PC-3 (cell line): ENCODE results near the gene CDHR3. TPM values are rescaled to one million over a fixed set of nuclear protein-coding genes. Genes with fewer than 3 reads are reported as not detected.

ENCODE experiments used
- ATAC-seq: fragments of 200-7000 bp; cut with Tn5 transposase; 2 replicates; pipeline ENCODE4 v1.9.1; 2020; ENCODE audit warnings: mild to moderate bottlenecking, moderate library complexity
- BruUV-seq: library from RNA; stranded (reverse); fragments of 400-500 nt; replicated peaks from 2 replicates; lab custom pipeline; 2021; lab: Mats Ljungman, UMichigan
- CTCF ChIA-PET: fragments of 300-600 bp; sonication (Branson Sonifier 250); formaldehyde crosslinking; loops from one replicate; lab custom pipeline; 2022; ENCODE audit warnings: antibody characterized with exemption; lab: Charles Lee
- POLR2A ChIA-PET: fragments of 300-600 bp; sonication (Branson Sonifier 250); formaldehyde crosslinking; loops from one replicate; lab custom pipeline; 2022; ENCODE audit warnings: antibody characterized with exemption; ENCODE audit not compliant: unreplicated experiment; lab: Charles Lee
- DNase-seq: peaks from one replicate; pipeline ENCODE4 v3.0.0-alpha.2; 2015
- H2AFZ ChIP-seq: fragments of 300-600 bp; sonication (generic); 2 replicates; pipeline ENCODE4 v1.6.0; 2016; ENCODE audit warnings: antibody characterized with exemption, low read length
- H3F3A ChIP-seq: fragments of 300-600 bp; sonication (generic); one replicate; pipeline ENCODE4 v1.6.0; 2017; ENCODE audit warnings: antibody characterized with exemption, low read length, control low read depth, mild to moderate bottlenecking; ENCODE audit not compliant: unreplicated experiment
- H3K27ac ChIP-seq: fragments of 300-600 bp; sonication (generic); 2 replicates; pipeline ENCODE4 v1.5.1; 2016; ENCODE audit warnings: mild to moderate bottlenecking, low read length
- H3K27me3 ChIP-seq: fragments of 300-600 bp; sonication (generic); 2 replicates; pipeline ENCODE4 v1.6.1; 2016; ENCODE audit warnings: low read length, mixed read lengths
- H3K36me3 ChIP-seq: fragments of 300-600 bp; sonication (generic); 2 replicates; pipeline ENCODE4 v1.6.1; 2016; ENCODE audit warnings: low read depth, mixed run types, low read length, mixed read lengths
- H3K4me1 ChIP-seq: fragments of 300-600 bp; sonication (generic); 2 replicates; pipeline ENCODE4 v1.5.1; 2016; ENCODE audit warnings: low read length; ENCODE audit not compliant: insufficient read depth
- H3K4me2 ChIP-seq: fragments of 300-600 bp; sonication (generic); 2 replicates; pipeline ENCODE4 v1.6.0; 2016; ENCODE audit warnings: low read length
- H3K4me3 ChIP-seq: fragments of 300-600 bp; sonication (generic); 2 replicates; pipeline ENCODE4 v1.5.1; 2016; ENCODE audit warnings: mild to moderate bottlenecking, low read length, mixed read lengths
- H3K79me2 ChIP-seq: fragments of 300-600 bp; sonication (generic); 2 replicates; pipeline ENCODE4 v1.6.1; 2017; ENCODE audit warnings: low read length, mixed read lengths
- H3K9ac ChIP-seq: fragments of 300-600 bp; sonication (generic); 2 replicates; pipeline ENCODE4 v1.6.0; 2016; ENCODE audit warnings: mild to moderate bottlenecking, low read length
- H3K9me2 ChIP-seq: fragments of 300-600 bp; sonication (generic); replicated peaks from 2 replicates; pipeline ENCODE4 v1.6.1; 2016; ENCODE audit warnings: mixed run types, low read length, mixed read lengths
- H3K9me3 ChIP-seq: fragments of 300-600 bp; sonication (generic); 2 replicates; pipeline ENCODE4 v1.6.1; 2016; ENCODE audit warnings: low read length, mixed read lengths
- H4K20me1 ChIP-seq: fragments of 300-600 bp; sonication (generic); 2 replicates; pipeline ENCODE4 v1.6.1; 2016; ENCODE audit warnings: low read length, mixed read lengths
- CTCF ChIP-seq: fragments of 300-600 bp; sonication (generic); conservative IDR thresholded peaks from 2 replicates; pipeline ENCODE4 v1.5.1; 2017; ENCODE audit warnings: antibody characterized with exemption, low read depth, mild to moderate bottlenecking, low read length
- EZH2 ChIP-seq: fragments of 300-600 bp; sonication (generic); IDR thresholded peaks from one replicate; pipeline ENCODE4 v1.6.1; 2017; ENCODE audit warnings: antibody characterized with exemption, mild to moderate bottlenecking, low read length; ENCODE audit not compliant: unreplicated experiment
- EZH2phosphoT487 ChIP-seq: fragments of 300-600 bp; sonication (generic); IDR thresholded peaks from 2 replicates; pipeline ENCODE4 v1.6.1; 2018; ENCODE audit warnings: mild to moderate bottlenecking, antibody characterized with exemption, low read length, borderline replicate concordance
- intact Hi-C: fragments of 100-400 bp; cut with micrococcal nuclease; formaldehyde crosslinking; loops from 2 replicates; pipeline ENCODE4 v1.9.0; 2023
- total RNA-seq: library from RNA; depleted of rRNA; stranded (reverse); fragments of >200 nt; gene quantifications from 2 replicates; pipeline ENCODE4 v1.2.3, GENCODE V29; 2014

CDHR3 gene
- total RNA-seq, 1 experiment from 2014 or later: 9.8 TPM

GRCh38 chr7:105990141-105990540 lies 27.1 kb downstream of the CDHR3 start:
- TF ChIP-seq CTCF (no peak), EZH2 (no peak), EZH2phosphoT487 (no peak)
- no peaks in the 10 kb centered on the region for H3K9me2 ChIP-seq
- no TSS peak for BruUV-seq
- ATAC-seq (no peak), DNase-seq (no peak)
- H3K27me3 ChIP-seq: peaks cover 9% of the 10 kb centered on the region
- no peak overlapping the region for H3K4me3 ChIP-seq
- H3K4me1 ChIP-seq: no peaks in the 10 kb centered on the region
- H3K79me2 ChIP-seq: no peaks in the 10 kb centered on the region
- H3K36me3 ChIP-seq: no peaks in the 10 kb centered on the region
- POLR2A ChIA-PET: no interaction called here
- H4K20me1 ChIP-seq: no peaks in the 10 kb centered on the region
- H3K9me3 ChIP-seq: no peaks in the 10 kb centered on the region
- CTCF ChIA-PET: no interaction called here
- no peaks in the 10 kb centered on the region for H3F3A ChIP-seq
- H3K9ac ChIP-seq: no peak overlapping the region
- H3K4me2 ChIP-seq: no peak overlapping the region
- intact Hi-C loops: no loop called here
- no peak overlapping the region for H3K27ac ChIP-seq
- no peak overlapping the region for H2AFZ ChIP-seq

DNA sequence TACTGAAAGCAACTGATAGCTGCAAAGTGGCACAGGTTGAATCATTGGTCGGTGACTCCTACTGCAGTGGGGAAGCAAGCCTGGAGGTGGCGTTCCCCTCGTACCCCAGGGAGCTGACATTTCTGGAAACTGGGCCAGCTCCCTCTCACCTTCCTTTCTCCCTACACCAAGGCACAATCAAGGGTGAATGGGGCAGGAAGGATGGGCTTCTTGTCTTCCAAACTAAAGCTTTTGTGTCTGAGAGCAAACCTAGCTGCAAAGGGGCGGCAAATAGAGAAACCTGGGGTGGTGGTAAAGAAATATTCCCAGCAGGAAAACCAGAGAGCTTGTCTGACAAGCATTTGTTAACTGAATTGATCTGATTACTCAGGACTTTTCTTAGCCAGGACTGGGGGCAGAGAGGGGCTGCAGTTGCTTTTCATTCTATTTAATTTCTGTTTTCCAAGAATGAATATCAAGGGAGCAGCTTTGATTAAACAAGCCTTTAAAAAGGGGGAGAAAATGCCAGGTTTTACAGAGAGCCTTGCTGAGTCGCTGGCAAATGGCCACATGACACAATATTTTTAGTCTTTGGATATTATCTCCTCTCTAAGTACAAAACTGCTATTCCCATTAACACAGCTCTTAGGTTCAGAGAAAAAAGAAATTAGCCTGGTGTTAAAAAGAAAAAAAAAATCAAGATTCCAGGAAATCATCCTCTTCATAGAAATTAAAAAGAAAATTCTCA lies 27.8 kb downstream of the CDHR3 start:
- TF ChIP-seq EZH2 (no peak), CTCF (no peak), EZH2phosphoT487 (no peak)
- no peak overlapping the region for H3K4me2 ChIP-seq
- intact Hi-C loops: no loop called here
- ChIA-PET POLR2A (no interaction called here), CTCF (interaction anchor here (0.6 kb wide), 1 partner anchor 25 kb away, joined by 19 read pairs; no protein-coding TSS in a partner anchor)
- no peaks in the 10 kb centered on the region for H3F3A ChIP-seq
- no peaks in the 10 kb centered on the region for H4K20me1 ChIP-seq
- H3K9ac ChIP-seq: no peak overlapping the region
- no peak overlapping the region for H3K4me3 ChIP-seq
- H3K27me3 ChIP-seq: peaks cover 9% of the 10 kb centered on the region
- no peaks in the 10 kb centered on the region for H3K36me3 ChIP-seq
- H3K9me3 ChIP-seq: no peaks in the 10 kb centered on the region
- H2AFZ ChIP-seq: no peak overlapping the region
- DNase-seq (no peak), ATAC-seq (no peak)
- H3K27ac ChIP-seq: no peak overlapping the region
- H3K9me2 ChIP-seq: no peaks in the 10 kb centered on the region
- H3K4me1 ChIP-seq: no peaks in the 10 kb centered on the region
- H3K79me2 ChIP-seq: no peaks in the 10 kb centered on the region
- BruUV-seq: no TSS peak

- ATAC-seq (no peak), DNase-seq (no peak)
- TF ChIP-seq EZH2phosphoT487 (no peak), CTCF (no peak), EZH2 (no peak)
- ChIA-PET POLR2A (no interaction called here), CTCF (no interaction called here)
- H3K9me3 ChIP-seq: no peaks in the 10 kb centered on the region
- H3K27me3 ChIP-seq: peaks cover 9% of the 10 kb centered on the region; the same call in 1 of the 2 replicates
- H3K4me3 ChIP-seq: no peak overlapping the region
- no peaks in the 10 kb centered on the region for H3K79me2 ChIP-seq
- no peak overlapping the region for H3K9ac ChIP-seq
- no peak overlapping the region for H3K27ac ChIP-seq
- H3F3A ChIP-seq: no peaks in the 10 kb centered on the region
- no peaks in the 10 kb centered on the region for H3K4me1 ChIP-seq
- no peak overlapping the region for H2AFZ ChIP-seq
- no peaks in the 10 kb centered on the region for H3K9me2 ChIP-seq
- no TSS peak for BruUV-seq
- no peaks in the 10 kb centered on the region for H4K20me1 ChIP-seq
- H3K4me2 ChIP-seq: no peak overlapping the region
- intact Hi-C loops: no loop called here
- H3K36me3 ChIP-seq: no peaks in the 10 kb centered on the region
Measured at GRCh38 chr7:105992905-105993304, 29.8 kb downstream of the CDHR3 start.
